Skeletal muscle cell (primary cell): ENCODE results near the gene SPI1.

Experiments
- DNase-seq: peaks from one replicate; pipeline ENCODE4 v3.0.0-alpha.2; 2010; ENCODE audit warnings: low read depth
- H3K4me3 ChIP-seq: 2 replicates; pipeline ENCODE4 v1.5.1; 2011; ENCODE audit warnings: low read depth, mild to moderate bottlenecking, control low read depth, low read length, moderate library complexity

Gene SPI1

GRCh38 chr11:47390422-47390760, 12.0 kb upstream of the SPI1 start:
- H3K4me3 ChIP-seq = no peak overlapping the region
- no peak for DNase-seq

DNA sequence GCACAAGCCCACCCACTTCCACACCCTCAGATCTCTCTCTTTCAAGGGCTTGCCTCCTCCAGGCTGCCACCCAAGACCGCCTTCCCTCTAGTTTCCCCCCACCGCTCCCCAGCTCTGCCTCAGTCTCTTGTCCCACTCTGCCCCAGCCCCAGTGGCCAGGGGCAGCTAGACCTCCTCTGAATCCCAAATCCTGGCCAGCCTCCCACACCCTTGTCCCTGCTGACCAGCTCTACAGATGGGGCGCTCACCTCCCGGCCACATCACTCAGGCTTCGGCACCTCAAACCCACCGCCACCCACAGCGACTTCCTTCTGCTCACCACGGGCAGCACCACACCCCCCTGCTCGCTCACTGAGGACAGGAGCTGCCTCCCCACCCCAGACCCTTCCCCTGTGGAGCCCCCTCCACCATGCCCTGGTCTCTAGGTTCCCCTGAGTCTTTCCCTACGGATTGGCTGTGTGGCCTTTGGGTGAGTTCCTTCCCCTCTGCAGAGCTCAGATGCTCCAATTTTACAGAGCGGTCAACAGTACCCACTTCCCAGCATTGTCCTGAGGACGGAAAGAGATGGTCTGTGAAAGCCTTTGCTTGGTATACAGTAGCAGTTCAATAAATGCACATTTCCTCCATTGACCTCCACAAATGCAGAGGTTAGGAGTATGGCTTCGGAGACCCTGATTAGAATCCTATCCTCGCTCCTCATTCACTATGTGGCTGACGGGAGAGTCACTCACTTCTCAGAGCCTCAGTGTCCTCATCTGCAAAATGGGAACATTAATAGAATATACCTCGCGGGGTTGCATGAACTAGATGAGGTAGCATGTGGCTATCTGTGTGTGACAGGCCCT, 11.5 kb upstream of the SPI1 start:
- no peak overlapping the region for H3K4me3 ChIP-seq
- DNase-seq = no peak

- H3K4me3 ChIP-seq = no peak overlapping the region
- no peak for DNase-seq
Observed at GRCh38 chr11:47388697-47389576, 10.6 kb upstream of the SPI1 start.

GRCh38 chr11:47387944-47388696, 9.8 kb upstream of the SPI1 start:
- no peak for DNase-seq

DNA sequence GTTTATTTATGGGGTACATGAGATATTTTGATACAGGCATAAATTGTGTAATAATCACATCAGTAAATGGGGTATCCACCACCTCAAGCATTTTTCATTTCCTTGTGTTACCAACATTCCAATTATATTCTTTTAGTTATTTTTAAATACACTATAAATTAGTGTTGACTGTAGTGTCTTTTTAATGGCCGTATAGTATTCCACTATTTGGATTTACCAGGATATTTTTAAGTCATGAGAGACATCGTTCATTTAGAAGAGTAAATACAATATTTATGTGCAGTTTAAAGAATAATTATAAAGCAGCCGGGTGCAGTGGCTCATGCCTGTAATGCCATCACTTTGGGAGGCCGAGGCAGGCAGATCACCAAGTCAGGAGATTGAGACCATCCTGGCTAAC, 6.2 kb upstream of the SPI1 start:
- DNase-seq = no peak
- no peak overlapping the region for H3K4me3 ChIP-seq

More at GRCh38 chr11:47387944-47388696, 9.8 kb upstream of the SPI1 start:
- H3K4me3 ChIP-seq = no peak overlapping the region

GRCh38 chr11:47383071-47383470, 4.7 kb upstream of the SPI1 start:
- no peak overlapping the region for H3K4me3 ChIP-seq
- no peak for DNase-seq

DNA sequence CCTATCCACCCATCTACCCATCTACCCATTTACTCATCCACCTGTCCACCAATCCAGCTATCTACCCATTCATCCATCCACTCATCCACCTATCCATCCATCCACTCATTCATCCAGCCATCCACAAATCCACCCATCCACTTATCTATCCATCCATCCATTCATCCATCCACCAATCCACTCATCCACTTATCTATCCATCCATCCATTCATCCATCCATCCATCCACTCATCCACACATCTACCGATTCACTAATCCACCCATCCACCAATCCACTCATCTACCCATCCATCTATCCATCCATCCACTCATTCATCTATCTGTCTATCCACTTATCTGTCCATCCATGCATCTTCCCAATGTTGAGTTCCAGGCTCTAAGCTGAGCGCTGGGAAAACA, 1.7 kb upstream of the SPI1 start:
- no peak for DNase-seq

GRCh38 chr11:47379317-47379716, 970 bp upstream of the SPI1 start:
- DNase-seq = no peak
- H3K4me3 ChIP-seq = no peak overlapping the region

More for the DNA sequence above, 1.7 kb upstream of the SPI1 start:
- no peak overlapping the region for H3K4me3 ChIP-seq

- no peak for DNase-seq
- H3K4me3 ChIP-seq = no peak overlapping the region
Observed at GRCh38 chr11:47378836-47379170, 456 bp upstream of the SPI1 start.

GRCh38 chr11:47377571-47378009, 757 bp downstream of the SPI1 start:
- no peak overlapping the region for H3K4me3 ChIP-seq
- DNase-seq = no peak

DNA sequence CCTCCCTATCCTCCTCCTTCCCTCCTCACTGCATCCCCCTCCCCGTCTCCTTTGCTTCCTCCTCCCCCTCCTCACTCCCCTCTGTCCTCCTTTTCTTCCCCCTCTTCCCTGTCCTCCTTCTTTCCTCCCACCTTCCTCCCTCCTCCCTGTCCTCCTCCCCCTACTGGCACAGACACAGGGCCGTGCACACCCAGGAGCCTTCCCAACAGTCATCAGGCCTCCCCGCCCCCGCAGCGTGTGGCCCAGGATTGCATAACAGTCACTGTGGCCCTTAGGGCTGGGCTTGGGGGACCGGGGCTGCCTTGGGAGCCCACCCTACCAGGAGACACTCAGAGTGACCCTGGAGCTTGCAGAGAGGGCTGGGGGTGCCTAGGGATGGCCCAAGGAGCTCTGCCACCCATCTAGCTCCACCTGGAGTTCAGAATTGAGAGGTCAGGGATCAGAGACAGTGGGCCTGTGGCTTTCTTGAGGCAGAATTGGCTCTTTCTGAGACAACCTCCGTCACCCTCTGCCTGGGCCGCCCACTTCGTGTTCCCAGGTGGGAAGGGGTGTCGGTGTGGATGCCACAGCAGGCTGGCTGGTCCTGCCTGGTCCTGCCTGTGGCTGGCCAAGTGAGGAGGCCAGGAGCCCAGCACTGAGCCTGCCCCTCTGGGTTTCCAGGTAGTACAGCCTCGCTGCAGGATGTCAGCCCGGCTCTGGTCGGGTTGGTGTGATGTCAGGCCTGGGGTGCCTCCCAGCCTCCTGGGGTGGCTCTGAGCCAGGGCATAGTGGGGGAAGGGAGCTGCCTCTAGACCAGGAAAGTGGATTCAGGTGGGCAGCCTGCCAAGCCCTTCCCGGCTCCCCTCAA, 1.6 kb downstream of the SPI1 start:
- no peak overlapping the region for H3K4me3 ChIP-seq
- no peak for DNase-seq

- no peak overlapping the region for H3K4me3 ChIP-seq
- no peak for DNase-seq
Observed at GRCh38 chr11:47376107-47376524, 2.2 kb downstream of the SPI1 start.

DNA sequence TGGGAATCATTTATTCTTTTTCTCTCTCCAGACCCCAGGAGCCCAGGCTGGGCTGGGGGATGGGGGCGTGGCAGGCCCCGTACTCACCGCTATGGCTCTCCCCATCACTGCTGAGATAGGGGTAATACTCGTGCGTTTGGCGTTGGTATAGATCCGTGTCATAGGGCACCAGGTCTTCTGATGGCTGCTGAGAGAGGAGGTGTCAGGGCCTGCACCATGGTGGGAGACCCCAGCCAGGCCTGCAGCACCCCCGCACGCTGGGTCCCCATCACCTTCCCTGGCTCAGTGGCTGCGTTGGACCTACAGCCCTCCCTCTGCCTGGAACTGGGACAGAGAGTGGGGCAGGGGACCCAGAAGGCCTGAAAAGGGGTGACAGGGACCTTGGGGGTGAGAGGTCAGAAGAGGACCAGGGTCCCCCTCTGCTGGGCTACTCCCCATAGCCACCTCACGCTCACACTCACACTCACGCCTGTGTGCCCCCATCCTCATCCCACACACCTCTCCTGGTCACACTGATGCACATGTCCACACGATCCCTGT, 2.7 kb downstream of the SPI1 start:
- H3K4me3 ChIP-seq = no peak overlapping the region
- DNase-seq = no peak

DNA sequence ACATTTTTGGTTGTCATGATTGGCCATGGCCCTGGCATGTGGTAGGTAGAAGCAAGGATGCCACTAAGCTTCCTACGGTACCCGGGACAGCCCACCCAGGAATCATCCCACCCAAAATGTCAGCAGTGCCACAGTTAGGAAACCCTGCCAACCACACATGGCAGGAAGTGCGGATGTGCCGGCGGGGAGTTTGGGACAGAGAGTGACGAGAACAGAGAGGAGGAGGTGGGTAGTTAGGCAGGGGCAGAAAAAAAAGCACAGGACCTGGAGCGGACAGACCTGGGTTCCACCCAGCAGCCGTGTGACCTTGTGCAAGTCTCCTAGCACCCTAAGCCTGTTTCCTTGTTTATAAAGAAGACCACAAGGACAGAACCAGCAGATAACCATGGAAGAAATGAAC, 3.3 kb downstream of the SPI1 start:
- no peak for DNase-seq
- no peak overlapping the region for H3K4me3 ChIP-seq

DNA sequence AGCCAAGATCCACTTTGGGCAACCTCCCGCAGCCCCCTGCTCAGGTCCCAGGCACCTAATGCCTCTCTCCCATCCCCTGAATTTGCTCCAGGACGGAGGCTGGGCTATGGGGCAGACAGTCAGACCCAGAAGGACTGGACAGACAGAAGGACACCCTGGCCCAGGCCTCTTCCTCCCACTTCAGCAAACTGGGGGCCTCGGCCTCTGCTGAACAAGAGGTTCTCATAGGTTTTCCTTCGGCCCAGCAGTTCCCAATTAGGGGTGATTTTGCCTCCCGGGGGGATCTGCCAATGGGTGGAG, 3.7 kb downstream of the SPI1 start:
- DNase-seq = no peak
- no peak overlapping the region for H3K4me3 ChIP-seq

DNA sequence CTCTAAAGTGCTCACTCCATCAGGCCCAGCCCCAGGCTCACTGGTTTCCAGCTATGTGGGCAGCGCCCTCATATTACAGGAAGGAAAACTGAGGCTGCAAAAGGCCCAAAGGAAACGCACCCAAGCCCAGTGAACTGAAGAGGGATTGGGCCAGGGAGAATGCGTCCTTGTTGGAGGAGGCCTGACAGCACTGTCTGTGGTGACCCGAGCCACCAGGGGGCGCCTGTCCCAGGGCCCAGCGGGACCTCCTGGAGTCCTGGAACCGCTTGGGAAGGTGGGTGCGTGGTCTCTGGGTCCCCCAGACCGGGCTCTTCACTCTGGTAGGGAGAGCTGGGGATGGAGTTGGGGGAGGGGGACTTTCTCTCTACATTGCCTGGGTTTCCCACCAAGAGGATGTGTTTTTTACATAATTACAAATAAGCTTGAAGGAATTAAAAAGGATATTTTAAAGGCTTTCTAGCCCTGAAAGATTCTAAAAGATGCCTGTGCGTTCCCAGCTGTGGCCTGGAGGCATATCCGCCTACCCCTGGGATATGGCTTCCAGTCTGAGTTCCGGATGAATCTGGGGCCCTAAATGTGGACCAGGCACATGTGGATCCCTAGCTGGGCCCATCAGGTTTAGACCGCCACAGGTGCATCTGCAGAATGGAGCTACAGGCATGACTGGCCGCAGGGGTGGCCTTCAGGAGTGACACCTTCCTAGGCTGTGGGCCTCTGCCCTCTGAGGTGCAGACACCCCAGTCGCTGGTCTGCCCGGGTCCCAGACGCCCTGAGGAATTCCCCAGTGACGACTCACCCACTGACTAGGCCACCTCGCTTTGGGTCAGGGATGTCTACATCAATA, 4.2 kb downstream of the SPI1 start:
- DNase-seq = no peak
- H3K4me3 ChIP-seq = no peak overlapping the region

DNA sequence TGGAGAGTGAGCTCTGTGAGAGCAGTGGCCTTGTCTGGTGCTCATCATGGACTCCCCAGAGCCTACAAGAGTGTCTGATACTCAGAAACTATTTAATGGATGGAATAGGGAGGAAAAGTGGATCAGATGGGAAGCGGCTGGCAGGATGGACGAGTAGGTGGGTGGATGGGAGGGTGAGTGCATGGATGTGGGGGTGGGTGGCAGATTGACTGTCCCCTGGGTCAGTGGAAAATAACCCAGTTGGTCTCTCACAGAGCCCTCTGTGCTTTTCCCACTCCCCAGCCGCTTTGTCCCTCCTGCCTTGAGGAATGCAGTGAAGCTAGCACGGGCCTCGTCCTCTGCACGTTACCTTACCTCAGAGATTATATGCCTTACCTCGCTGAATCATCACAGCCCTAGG, 5.9 kb downstream of the SPI1 start:
- DNase-seq = no peak
- no peak overlapping the region for H3K4me3 ChIP-seq

DNA sequence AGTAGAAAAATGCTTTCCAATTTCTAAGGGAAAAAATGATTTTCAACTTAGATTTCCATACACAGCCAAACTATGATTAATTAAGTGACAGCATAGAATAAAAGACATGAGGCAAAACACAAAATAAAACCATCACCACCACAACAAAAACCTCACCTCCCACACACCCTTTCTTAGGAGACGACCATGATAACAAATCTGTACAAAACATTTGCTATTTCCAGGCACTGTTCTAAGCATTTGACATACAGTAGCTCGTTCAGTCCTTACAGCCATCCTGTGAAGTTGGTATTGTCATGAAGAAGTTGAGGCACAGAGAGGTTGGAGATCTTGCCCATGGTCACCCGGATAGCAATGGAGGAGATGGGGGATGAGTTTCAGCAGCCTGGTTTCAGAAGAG, 8.7 kb downstream of the SPI1 start:
- DNase-seq = no peak
- H3K4me3 ChIP-seq = no peak overlapping the region
